HepG2 (cell line): Measurements from ENCODE around the gene MRNIP. TPM values are rescaled to one million over a fixed set of nuclear protein-coding genes. Genes with fewer than 3 reads are reported as not detected.

Experiments used
- AKAP8 ChIP-seq: sonication (generic); formaldehyde crosslinking; IDR thresholded peaks from 2 replicates; pipeline ENCODE4 v1.5.1; 2020; ENCODE audit warnings: mild to moderate bottlenecking, missing genetic modification reagents
- FOXO1 ChIP-seq: sonication (generic); formaldehyde crosslinking; IDR thresholded peaks from 2 replicates; pipeline ENCODE4 v1.4.0; 2020; ENCODE audit warnings: missing genetic modification reagents
- KLF12 ChIP-seq: sonication (generic); formaldehyde crosslinking; IDR thresholded peaks from 2 replicates; pipeline ENCODE4 v1.4.0; 2020; ENCODE audit warnings: missing genetic modification reagents, borderline replicate concordance
- KLF15 ChIP-seq: sonication (generic); formaldehyde crosslinking; IDR thresholded peaks from 2 replicates; pipeline ENCODE4 v1.8.1; 2023; ENCODE audit warnings: borderline replicate concordance, mild to moderate bottlenecking, inconsistent platforms, missing genetic modification reagents, mixed read lengths
- NFYB ChIP-seq: sonication (generic); formaldehyde crosslinking; IDR thresholded peaks from 2 replicates; pipeline ENCODE4 v1.4.0; 2020; ENCODE audit warnings: missing genetic modification reagents
- PHF5A ChIP-seq: IDR thresholded peaks from one replicate; pipeline ENCODE4 v1.6.1; 2018; ENCODE audit warnings: low read depth, missing genetic modification reagents; ENCODE audit not compliant: unreplicated experiment
- POLR2A ChIP-seq, 2 experiments: IDR thresholded peaks; 2 replicates each; pipeline ENCODE4 v1.6.1; 2011; ENCODE audit warnings: low read depth in 2 of 2, low read length in 2 of 2, mild to moderate bottlenecking in 1 of 2, moderate library complexity in 1 of 2; ENCODE audit not compliant: insufficient read depth in 1 of 2
- SP5 ChIP-seq: IDR thresholded peaks from 2 replicates; pipeline ENCODE4 v1.6.1; 2016; ENCODE audit warnings: low read depth, borderline replicate concordance
- ZMAT3 ChIP-seq: sonication (generic); formaldehyde crosslinking; conservative IDR thresholded peaks from 2 replicates; pipeline ENCODE4 v1.7.0; 2021; ENCODE audit warnings: missing genetic modification reagents
- ZMYM4 ChIP-seq: sonication (generic); formaldehyde crosslinking; IDR thresholded peaks from 2 replicates; pipeline ENCODE4 v1.8.1; 2023; ENCODE audit warnings: mild to moderate bottlenecking, missing genetic modification reagents
- ZNF563 ChIP-seq: sonication (generic); formaldehyde crosslinking; IDR thresholded peaks from 2 replicates; pipeline ENCODE4 v1.8.0; 2022; ENCODE audit warnings: mild to moderate bottlenecking, moderate library complexity, missing genetic modification reagents
- ZNF710 ChIP-seq: sonication (generic); formaldehyde crosslinking; IDR thresholded peaks from 2 replicates; pipeline ENCODE4 v1.5.0; 2020; ENCODE audit warnings: mild to moderate bottlenecking, missing genetic modification reagents, borderline replicate concordance
- ZSCAN20 ChIP-seq: sonication (generic); formaldehyde crosslinking; IDR thresholded peaks from 2 replicates; pipeline ENCODE4 v1.4.0; 2020; ENCODE audit warnings: missing genetic modification reagents, mild to moderate bottlenecking, borderline replicate concordance
- polyA plus RNA-seq, 8 experiments: library from polyadenylated mRNA; depleted of rRNA in 3 of 8; stranded (reverse) in 7 of 8; unstranded in 1 of 8; fragments of >200 nt; fragmentation: Illumina TruSeq in 4 of 8; extraction: Trizol in 4 of 8; gene quantifications; 2 replicates each; pipeline versions ENCODE4 v1.2.1 to v1.2.3, GENCODE V29; 2011 to 2016; ENCODE audit warnings: low read depth in 4 of 8, missing spikeins in 1 of 8, mixed read lengths in 1 of 8; ENCODE audit not compliant: insufficient read depth in 1 of 8
- total RNA-seq, 5 experiments: library from RNA; depleted of rRNA; stranded (reverse); fragments of >200 nt; fragmentation: Illumina TruSeq; extraction: Trizol; gene quantifications; 2 replicates each; pipeline ENCODE4 v1.2.3, GENCODE V29; 2016; ENCODE audit warnings: low read depth in 1 of 5
- TF ChIP-seq, protein P1 (sequence below): sonication (generic); formaldehyde crosslinking; IDR thresholded peaks from one replicate; pipeline ENCODE4 v1.5.1; 2020; ENCODE audit warnings: mild to moderate bottlenecking, missing genetic modification reagents; ENCODE audit errors: not compliant biosample characterization
- TF ChIP-seq, protein P2 (sequence below): sonication (generic); formaldehyde crosslinking; IDR thresholded peaks from 2 replicates; pipeline ENCODE4 v1.4.0; 2020; ENCODE audit warnings: missing genetic modification reagents

Gene MRNIP
- total and polyA plus RNA-seq, 2 of the 13 experiments (the other 11 are each of a cell fraction or from before 2014, with no cell fraction given) = 15.5 to 34.1 TPM

GRCh38 chr5:179795863-179796833, 62.5 kb downstream of the MRNIP start (continued):
- TF ChIP-seq, protein P1, sequence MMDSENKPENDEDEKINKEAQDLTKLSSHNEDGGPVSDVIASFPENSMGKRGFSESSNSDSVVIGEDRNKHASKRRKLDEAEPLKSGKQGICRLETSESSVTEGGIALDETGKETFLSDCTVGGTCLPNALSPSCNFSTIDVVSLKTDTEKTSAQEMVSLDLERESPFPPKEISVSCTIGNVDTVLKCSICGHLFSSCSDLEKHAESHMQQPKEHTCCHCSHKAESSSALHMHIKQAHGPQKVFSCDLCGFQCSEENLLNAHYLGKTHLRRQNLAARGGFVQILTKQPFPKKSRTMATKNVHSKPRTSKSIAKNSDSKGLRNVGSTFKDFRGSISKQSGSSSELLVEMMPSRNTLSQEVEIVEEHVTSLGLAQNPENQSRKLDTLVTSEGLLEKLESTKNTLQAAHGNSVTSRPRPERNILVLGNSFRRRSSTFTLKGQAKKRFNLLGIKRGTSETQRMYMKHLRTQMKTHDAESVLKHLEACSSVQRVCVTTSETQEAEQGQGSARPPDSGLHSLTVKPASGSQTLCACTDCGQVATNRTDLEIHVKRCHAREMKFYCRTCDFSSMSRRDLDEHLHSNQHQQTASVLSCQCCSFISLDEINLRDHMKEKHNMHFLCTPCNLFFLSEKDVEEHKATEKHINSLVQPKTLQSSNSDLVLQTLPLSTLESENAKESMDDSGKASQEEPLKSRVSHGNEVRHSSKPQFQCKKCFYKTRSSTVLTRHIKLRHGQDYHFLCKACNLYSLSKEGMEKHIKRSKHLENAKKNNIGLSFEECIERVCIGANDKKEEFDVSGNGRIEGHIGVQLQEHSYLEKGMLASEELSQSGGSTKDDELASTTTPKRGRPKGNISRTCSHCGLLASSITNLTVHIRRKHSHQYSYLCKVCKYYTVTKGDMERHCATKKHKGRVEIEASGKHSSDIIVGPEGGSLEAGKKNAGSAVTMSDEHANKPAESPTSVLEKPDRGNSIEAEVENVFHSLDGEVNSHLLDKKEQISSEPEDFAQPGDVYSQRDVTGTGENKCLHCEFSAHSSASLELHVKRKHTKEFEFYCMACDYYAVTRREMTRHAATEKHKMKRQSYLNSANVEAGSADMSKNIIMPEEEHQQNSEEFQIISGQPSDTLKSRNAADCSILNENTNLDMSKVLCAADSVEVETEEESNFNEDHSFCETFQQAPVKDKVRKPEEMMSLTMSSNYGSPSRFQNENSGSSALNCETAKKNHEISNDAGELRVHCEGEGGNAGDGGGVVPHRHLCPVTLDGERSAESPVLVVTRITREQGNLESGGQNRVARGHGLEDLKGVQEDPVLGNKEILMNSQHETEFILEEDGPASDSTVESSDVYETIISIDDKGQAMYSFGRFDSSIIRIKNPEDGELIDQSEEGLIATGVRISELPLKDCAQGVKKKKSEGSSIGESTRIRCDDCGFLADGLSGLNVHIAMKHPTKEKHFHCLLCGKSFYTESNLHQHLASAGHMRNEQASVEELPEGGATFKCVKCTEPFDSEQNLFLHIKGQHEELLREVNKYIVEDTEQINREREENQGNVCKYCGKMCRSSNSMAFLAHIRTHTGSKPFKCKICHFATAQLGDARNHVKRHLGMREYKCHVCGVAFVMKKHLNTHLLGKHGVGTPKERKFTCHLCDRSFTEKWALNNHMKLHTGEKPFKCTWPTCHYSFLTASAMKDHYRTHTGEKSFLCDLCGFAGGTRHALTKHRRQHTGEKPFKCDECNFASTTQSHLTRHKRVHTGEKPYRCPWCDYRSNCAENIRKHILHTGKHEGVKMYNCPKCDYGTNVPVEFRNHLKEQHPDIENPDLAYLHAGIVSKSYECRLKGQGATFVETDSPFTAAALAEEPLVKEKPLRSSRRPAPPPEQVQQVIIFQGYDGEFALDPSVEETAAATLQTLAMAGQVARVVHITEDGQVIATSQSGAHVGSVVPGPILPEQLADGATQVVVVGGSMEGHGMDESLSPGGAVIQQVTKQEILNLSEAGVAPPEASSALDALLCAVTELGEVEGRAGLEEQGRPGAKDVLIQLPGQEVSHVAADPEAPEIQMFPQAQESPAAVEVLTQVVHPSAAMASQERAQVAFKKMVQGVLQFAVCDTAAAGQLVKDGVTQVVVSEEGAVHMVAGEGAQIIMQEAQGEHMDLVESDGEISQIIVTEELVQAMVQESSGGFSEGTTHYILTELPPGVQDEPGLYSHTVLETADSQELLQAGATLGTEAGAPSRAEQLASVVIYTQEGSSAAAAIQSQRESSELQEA = no peak
- 0 out of 2 replicates have a peak, but pooled peaks have one; percentile 73 for TF ChIP-seq ZMAT3 (CRISPR knock-in tag)
- peak; percentile 60; the same call in 1 of the 2 replicates for TF ChIP-seq ZNF710 (CRISPR knock-in tag)
- 0 out of 4 replicates have a peak, but pooled peaks of 1 of the 2 experiments have one; percentile 25 for TF ChIP-seq POLR2A (IDR thresholded peaks at IDR 0.05; ENCODE audit: insufficient read depth in 1 of 2, low read depth in 2 of 2, low read length in 2 of 2)
- peak; percentile 30 for TF ChIP-seq ZMYM4 (CRISPR knock-in tag)
- TF ChIP-seq AKAP8 (CRISPR knock-in tag) = peak; percentile 57; the same call in 1 of the 2 replicates
- TF ChIP-seq, protein P2, sequence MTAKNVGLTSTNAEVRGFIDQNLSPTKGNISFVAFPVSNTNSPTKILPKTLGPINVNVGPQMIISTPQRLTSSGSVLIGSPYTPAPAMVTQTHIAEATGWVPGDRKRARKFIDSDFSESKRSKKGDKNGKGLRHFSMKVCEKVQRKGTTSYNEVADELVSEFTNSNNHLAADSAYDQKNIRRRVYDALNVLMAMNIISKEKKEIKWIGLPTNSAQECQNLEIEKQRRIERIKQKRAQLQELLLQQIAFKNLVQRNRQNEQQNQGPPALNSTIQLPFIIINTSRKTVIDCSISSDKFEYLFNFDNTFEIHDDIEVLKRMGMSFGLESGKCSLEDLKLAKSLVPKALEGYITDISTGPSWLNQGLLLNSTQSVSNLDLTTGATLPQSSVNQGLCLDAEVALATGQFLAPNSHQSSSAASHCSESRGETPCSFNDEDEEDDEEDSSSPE = peak; percentile 57; the same call in 1 of the 2 replicates
- peak; percentile 87; the same call in 1 of the 2 replicates for TF ChIP-seq KLF12 (CRISPR knock-in tag)
- TF ChIP-seq ZNF563 (CRISPR knock-in tag) = peak; percentile 66; the same call in 1 of the 2 replicates
- peak; percentile 38; the same call in 1 of the 2 replicates for TF ChIP-seq NFYB (CRISPR knock-in tag)
- TF ChIP-seq SP5 (CRISPR knock-in tag) = peak; percentile 38; the same call in 1 of the 2 replicates
- peak; percentile 8 for TF ChIP-seq PHF5A
- TF ChIP-seq ZSCAN20 (CRISPR knock-in tag) = peak; percentile 89
- peak; percentile 30; the same call in 1 of the 2 replicates for TF ChIP-seq FOXO1 (CRISPR knock-in tag)
- peak; percentile 61; the same call in 1 of the 2 replicates for TF ChIP-seq KLF15 (CRISPR knock-in tag)
